GM12878 (cell line): ENCODE data around the gene ADAM33. TPM values are rescaled to one million over a fixed set of nuclear protein-coding genes. Genes with fewer than 3 reads are reported as not detected.

Source experiments
- ATAC-seq: fragments of 200-7000 bp; cut with Tn5 transposase; 3 replicates; pipeline ENCODE4 v1.9.1; 2020; ENCODE audit warnings: mild to moderate bottlenecking, moderate library complexity
- BruUV-seq: library from RNA; stranded (reverse); fragments of 400-500 nt; replicated peaks from 2 replicates; lab custom pipeline; 2021; lab: Mats Ljungman, UMichigan
- CTCF ChIA-PET: fragments of 300-600 bp; sonication (Branson Sonifier 250); formaldehyde crosslinking; extraction: SDS; loops from one replicate; lab custom pipeline; 2021; ENCODE audit warnings: inconsistent platforms; lab: Yijun Ruan, JAX
- POLR2A ChIA-PET: fragments of 350-600 bp; formaldehyde crosslinking; extraction: SDS; loops from one replicate; lab custom pipeline; 2021; ENCODE audit warnings: inconsistent platforms; lab: Charles Lee
- RAD21 ChIA-PET: fragments of 300-600 bp; sonication (Branson Sonifier 250); formaldehyde crosslinking; loops from one replicate; lab custom pipeline; 2023; ENCODE audit warnings: antibody characterized with exemption; ENCODE audit not compliant: unreplicated experiment; lab: Charles Lee
- SMC1A ChIA-PET: fragments of 300-600 bp; sonication (Branson Sonifier 250); formaldehyde crosslinking; loops from one replicate; lab custom pipeline; 2023; ENCODE audit not compliant: unreplicated experiment, uncharacterized antibody; lab: Charles Lee
- DNase-seq: peaks from one replicate; pipeline ENCODE4 v3.0.0-alpha.2; 2011; ENCODE audit warnings: low read depth, low spot score
- FAIRE-seq: peaks from 3 replicates; lab custom pipeline; 2011; peaks lifted over from hg19 to GRCh38; lab: Jason Lieb, UNC
- H2AFZ ChIP-seq: 2 replicates; pipeline ENCODE4 v1.6.0; 2011; ENCODE audit warnings: low read depth, low read length, control low read depth; ENCODE audit not compliant: control insufficient read depth
- H3K27ac ChIP-seq: 2 replicates; pipeline ENCODE4 v1.5.1; 2011; ENCODE audit warnings: control low read depth; ENCODE audit not compliant: control insufficient read depth, insufficient read depth
- H3K27me3 ChIP-seq, 2 experiments: replicated peaks in 1 of 2; 2 replicates each; pipeline versions ENCODE4 v1.6.0 to v1.6.1; 2011; ENCODE audit warnings: low read length in 1 of 2; ENCODE audit not compliant: control insufficient read depth in 2 of 2, insufficient read depth in 2 of 2
- H3K36me3 ChIP-seq, 2 experiments: 2 replicates each; pipeline ENCODE4 v1.5.1; 2011; ENCODE audit warnings: low read length in 1 of 2; ENCODE audit not compliant: control insufficient read depth in 2 of 2, insufficient read depth in 2 of 2
- H3K4me1 ChIP-seq: 2 replicates; pipeline ENCODE4 v1.6.1; 2011; ENCODE audit warnings: mild to moderate bottlenecking, low read length, moderate library complexity, mixed read lengths; ENCODE audit not compliant: control insufficient read depth, insufficient read depth
- H3K4me2 ChIP-seq: 2 replicates; pipeline ENCODE4 v1.6.0; 2011; ENCODE audit warnings: control low read depth; ENCODE audit not compliant: control insufficient read depth, insufficient read depth
- H3K4me3 ChIP-seq: fragments of 200-600 bp; sonication (generic); 2 replicates; pipeline ENCODE4 v1.5.1; 2016
- H3K79me2 ChIP-seq: 2 replicates; pipeline ENCODE4 v1.6.0; 2011; ENCODE audit warnings: low read length; ENCODE audit not compliant: control insufficient read depth, insufficient read depth
- H3K9ac ChIP-seq: 2 replicates; pipeline ENCODE4 v1.8.0; 2011; ENCODE audit warnings: low read length, control low read depth, mixed read lengths; ENCODE audit not compliant: control insufficient read depth, insufficient read depth
- H3K9me3 ChIP-seq: replicated peaks from 3 replicates; pipeline ENCODE4 v1.5.1; 2011; ENCODE audit warnings: mild to moderate bottlenecking, low read length; ENCODE audit not compliant: control insufficient read depth, insufficient read depth
- H4K20me1 ChIP-seq: 2 replicates; pipeline ENCODE4 v1.6.0; 2011; ENCODE audit not compliant: control insufficient read depth, insufficient read depth
- ASH2L ChIP-seq: fragments of 300-600, 200-600 bp; sonication (generic); IDR thresholded peaks from 2 replicates; pipeline ENCODE4 v1.6.1; 2017; ENCODE audit warnings: low read depth, mild to moderate bottlenecking, borderline replicate concordance
- BCL3 ChIP-seq: IDR thresholded peaks from 2 replicates; pipeline ENCODE4 v1.6.1; 2011; ENCODE audit warnings: borderline replicate concordance, low read depth, mild to moderate bottlenecking, moderate library complexity, low read length; ENCODE audit not compliant: insufficient read depth, poor library complexity, severe bottlenecking
- BRCA1 ChIP-seq: IDR thresholded peaks from 2 replicates; pipeline ENCODE4 v1.6.1; 2011; ENCODE audit warnings: low read depth, low read length, improper control_type of control experiment
- CHD4 ChIP-seq: fragments of 200-600 bp; sonication (generic); IDR thresholded peaks from 2 replicates; pipeline ENCODE4 v1.6.1; 2016; ENCODE audit warnings: mild to moderate bottlenecking
- EED ChIP-seq: sonication (generic); IDR thresholded peaks from 2 replicates; pipeline ENCODE4 v1.6.1; 2016; ENCODE audit warnings: antibody characterized with exemption, low read depth
- EP300 ChIP-seq, 2 experiments: fragments of 150-350 bp in 1 of 2; IDR thresholded peaks; 2 replicates each; pipeline ENCODE4 v1.6.1; 2011 to 2012; ENCODE audit warnings: low read depth in 2 of 2, low read length in 2 of 2, borderline replicate concordance in 1 of 2, improper control_type of control experiment in 1 of 2, inconsistent platforms in 1 of 2; ENCODE audit not compliant: control insufficient read depth in 1 of 2
- IRF4 ChIP-seq: IDR thresholded peaks from 2 replicates; pipeline ENCODE4 v1.6.1; 2011; ENCODE audit warnings: low read depth, low read length
- JUND ChIP-seq: IDR thresholded peaks from 2 replicates; pipeline ENCODE4 v1.6.1; 2012; ENCODE audit warnings: low read depth, mild to moderate bottlenecking, low read length, improper control_type of control experiment, moderate library complexity
- NBN ChIP-seq: fragments of 450-650 bp; IDR thresholded peaks from 2 replicates; pipeline ENCODE4 v1.6.1; 2016
- NRF1 ChIP-seq: conservative IDR thresholded peaks from 2 replicates; pipeline ENCODE4 v1.6.1; 2011; ENCODE audit warnings: mild to moderate bottlenecking, low read depth, low read length, improper control_type of control experiment
- PAX8 ChIP-seq: fragments of 450-650 bp; IDR thresholded peaks from 2 replicates; pipeline ENCODE4 v1.6.1; 2017; ENCODE audit warnings: mild to moderate bottlenecking, moderate library complexity
- RBBP5 ChIP-seq: fragments of 200-600 bp; sonication (generic); conservative IDR thresholded peaks from 2 replicates; pipeline ENCODE4 v1.6.1; 2016
- SREBF2 ChIP-seq: IDR thresholded peaks from 2 replicates; pipeline ENCODE4 v1.6.1; 2012; ENCODE audit warnings: mild to moderate bottlenecking, low read length
- TAF1 ChIP-seq: IDR thresholded peaks from 2 replicates; pipeline ENCODE4 v1.6.1; 2011; ENCODE audit warnings: mild to moderate bottlenecking, low read depth, low read length, borderline replicate concordance
- TBL1XR1 ChIP-seq: IDR thresholded peaks from 2 replicates; pipeline ENCODE4 v1.6.1; 2012; ENCODE audit warnings: low read depth, low read length, improper control_type of control experiment
- USF1 ChIP-seq: IDR thresholded peaks from 2 replicates; pipeline ENCODE4 v1.6.1; 2011; ENCODE audit warnings: borderline replicate concordance, low read depth, mild to moderate bottlenecking, moderate library complexity, mixed read lengths, low read length; ENCODE audit not compliant: insufficient read depth; ENCODE audit errors: extremely low read length
- WRNIP1 ChIP-seq: IDR thresholded peaks from 2 replicates; pipeline ENCODE4 v1.6.1; 2011; ENCODE audit warnings: low read depth, low read length, improper control_type of control experiment, borderline replicate concordance
- ZNF622 ChIP-seq: fragments of 450-650 bp; IDR thresholded peaks from 2 replicates; pipeline ENCODE4 v1.6.1; 2017; ENCODE audit warnings: mild to moderate bottlenecking, inconsistent platforms
- WGBS: methylation state at CpG from one replicate; pipeline ENCODE4 v1.1.6; 2016; ENCODE audit warnings: low lambda C conversion rate; ENCODE audit not compliant: insufficient replicate concordance, insufficient coverage; ENCODE audit errors: missing lambda C conversion rate; 5-methylcytosine and 5-hydroxymethylcytosine counted together
- in situ Hi-C: fragments of 300-500 bp; cut with MboI; formaldehyde crosslinking; loops from 9 replicates; pipeline ENCODE4 v1.14.3; 2018; ENCODE audit warnings: mixed read lengths
- intact Hi-C: fragments of 100-400 bp; cut with micrococcal nuclease; formaldehyde crosslinking; loops from one replicate; pipeline ENCODE4 v1.14.2; 2022; ENCODE audit not compliant: unreplicated experiment
- polyA plus RNA-seq, 11 experiments: library from polyadenylated mRNA; depleted of rRNA in 4 of 11; unstranded in 6 of 11; stranded (reverse) in 5 of 11; fragments of >200 nt; fragmentation: Nextera tagmentation in 4 of 11; fragmentation: Illumina TruSeq in 1 of 11; extraction: Ambion mirVana in 4 of 11; extraction: Trizol in 1 of 11; gene quantifications; 1 replicate in 1 of 11; 2 replicates in 10 of 11; pipeline versions ENCODE4 v1.2.1 to v1.2.3, GENCODE V29; 2011 to 2016; ENCODE audit warnings: inconsistent platforms in 2 of 11, missing spikeins in 2 of 11, low read depth in 1 of 11
- total RNA-seq, 4 experiments: library from RNA; depleted of rRNA in 3 of 4; stranded (reverse); fragments of >200 nt in 3 of 4; fragmentation: Illumina TruSeq in 1 of 4; extraction: Trizol in 1 of 4; gene quantifications; 2 replicates each; pipeline versions ENCODE4 v1.2.1 to v1.2.3, GENCODE V29; 2013 to 2021

The ADAM33 gene
- total and polyA plus RNA-seq, 10 of the 15 experiments (the other 5 are each of a cell fraction or from before 2014, with no cell fraction given): not detected

GRCh38 chr20:3720626-3721025 lies 38.8 kb upstream of the ADAM33 start:
- FAIRE-seq (peak; percentile 86), ATAC-seq (peak; percentile 57), DNase-seq (no peak)
- H4K20me1 ChIP-seq: no peaks in the 10 kb centered on the region
- no peaks in the 10 kb centered on the region for H3K9me3 ChIP-seq
- no TSS peak for BruUV-seq
- no peak overlapping the region for H3K9ac ChIP-seq
- no peak overlapping the region for H2AFZ ChIP-seq
- H3K4me2 ChIP-seq: no peak overlapping the region
- peaks cover 15% of the 10 kb centered on the region for H3K4me1 ChIP-seq
- no peak overlapping the region for H3K4me3 ChIP-seq
- TF ChIP-seq NRF1 (no peak), PAX8 (no peak), TAF1 (no peak), SREBF2 (no peak), ASH2L (no peak), ZNF622 (no peak), JUND (no peak)
- ChIA-PET SMC1A (no interaction called here), POLR2A (no interaction called here), RAD21 (interaction anchor here (1.4 kb wide), 1 partner anchor 47 kb away, joined by 3 read pairs; the partner anchor contains the start of gene ADISSP), CTCF (interaction anchor here (1.4 to 3.2 kb wide), 3 partner anchors 10 to 157 kb away, joined by 5 to 21 read pairs (median 5); no protein-coding TSS in a partner anchor)
- in situ Hi-C loops (no loop called here), intact Hi-C loops (no loop called here)
- H3K79me2 ChIP-seq: no peaks in the 10 kb centered on the region
- 6% methylated on average over 6 of the region's 6 CpGs for WGBS
- no peaks in the 10 kb centered on the region for H3K36me3 ChIP-seq
- H3K27ac ChIP-seq: no peak overlapping the region
- no peaks in the 10 kb centered on the region for H3K27me3 ChIP-seq

- CTCF ChIA-PET: interaction anchor here (1.1 to 3.2 kb wide), 4 partner anchors 9 to 157 kb away, joined by 3 to 21 read pairs (median 5); no protein-coding TSS in a partner anchor
- in situ Hi-C loops: no loop called here
- H3K36me3 ChIP-seq: no peaks in the 10 kb centered on the region
- intact Hi-C loops: no loop called here
- no peak for DNase-seq
- no peak overlapping the region for H3K9ac ChIP-seq
- ATAC-seq: no peak
- no TSS peak for BruUV-seq
- no peak overlapping the region for H3K27ac ChIP-seq
- SMC1A ChIA-PET: no interaction called here
- RAD21 ChIA-PET: interaction anchor here (1.4 kb wide), 1 partner anchor 48 kb away, joined by 3 read pairs; the partner anchor contains the start of gene ADISSP
- no peak overlapping the region for H2AFZ ChIP-seq
- no peaks in the 10 kb centered on the region for H3K27me3 ChIP-seq
- H3K4me2 ChIP-seq: no peak overlapping the region
- no peak overlapping the region for H3K4me3 ChIP-seq
- whole genome bisulfite sequencing: 39% methylated on average over 2 of the region's 2 CpGs
- POLR2A ChIA-PET: no interaction called here
- H3K9me3 ChIP-seq: no peaks in the 10 kb centered on the region
- no peaks in the 10 kb centered on the region for H4K20me1 ChIP-seq
- peaks cover 15% of the 10 kb centered on the region for H3K4me1 ChIP-seq
- no peaks in the 10 kb centered on the region for H3K79me2 ChIP-seq
- peak; percentile 82 for FAIRE-seq
- TF ChIP-seq USF1: no peak
- no peak for TF ChIP-seq IRF4
- TF ChIP-seq EED: no peak
- TF ChIP-seq NBN: no peak
- TF ChIP-seq RBBP5: no peak
- TF ChIP-seq BCL3: no peak
- no peak for TF ChIP-seq BRCA1
- TF ChIP-seq WRNIP1: no peak
- TF ChIP-seq EP300 (IDR thresholded peaks at IDR 0.05; ENCODE audit: borderline replicate concordance in 1 of 2, control insufficient read depth in 1 of 2, low read depth in 2 of 2, low read length in 2 of 2): no peak
- TF ChIP-seq CHD4: no peak
- TF ChIP-seq TBL1XR1: no peak
Measured at GRCh38 chr20:3720068-3720467, 38.3 kb upstream of the ADAM33 start.
